ENCODE data around the gene TMEM175.
"Not testable (repeated sequence)": the region's sequence is repeated elsewhere in the genome, so short reads cannot be mapped to it uniquely, and the experiment has no call there.

TMEM175 gene

GRCh38 chr4:919004-919680, 13.1 kb upstream of the TMEM175 start:
- peaks cover 12% of the 10 kb centered on the region for H3K36me3 Mint-ChIP-seq
- peak overlapping the region; percentile 45 for H3K27ac Mint-ChIP-seq
- not testable (repeated sequence) for ATAC-seq; H3K9me3 Mint-ChIP-seq; DNase-seq (ENCODE audit: low spot score in 2 of 2); H3K4me3 Mint-ChIP-seq
- H3K4me1 Mint-ChIP-seq: peaks cover 70% of the 10 kb centered on the region

DNA sequence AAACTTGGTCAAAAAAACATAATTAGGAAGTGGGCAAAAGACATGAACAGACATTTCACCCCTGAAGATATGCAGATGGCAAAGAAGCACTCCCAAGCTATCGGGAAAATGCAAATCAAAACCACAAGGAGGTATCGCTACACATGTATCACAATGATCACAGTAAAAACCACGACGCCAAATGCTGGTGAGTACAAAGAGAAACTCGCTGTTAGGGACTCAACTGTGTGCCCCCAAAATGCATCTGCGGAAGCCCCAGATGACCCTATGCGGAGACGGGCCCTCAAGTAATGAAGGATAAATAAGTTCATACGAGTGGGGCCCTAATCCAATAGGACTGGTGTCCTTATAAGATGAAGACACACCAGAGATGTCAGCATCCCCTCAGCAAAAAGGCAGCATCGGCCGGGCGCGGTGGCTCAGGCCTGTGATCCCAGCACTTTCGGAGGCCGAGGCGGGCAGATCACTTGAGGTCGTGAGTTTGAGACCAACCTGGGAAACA, 10.4 kb upstream of the TMEM175 start:
- Mint-ChIP-seq H3K36me3 (peaks cover 17% of the 10 kb centered on the region), H3K4me3 (peak overlapping the region; percentile 48), H3K9me3 (peaks cover 2% of the 10 kb centered on the region), H3K4me1 (peaks cover 71% of the 10 kb centered on the region), H3K27ac (peak overlapping the region; percentile 84)
- DNase-seq (ENCODE audit: low spot score in 2 of 2): peak in 1 of 2 donors; percentile 53
- ATAC-seq: peak; percentile 65

DNA sequence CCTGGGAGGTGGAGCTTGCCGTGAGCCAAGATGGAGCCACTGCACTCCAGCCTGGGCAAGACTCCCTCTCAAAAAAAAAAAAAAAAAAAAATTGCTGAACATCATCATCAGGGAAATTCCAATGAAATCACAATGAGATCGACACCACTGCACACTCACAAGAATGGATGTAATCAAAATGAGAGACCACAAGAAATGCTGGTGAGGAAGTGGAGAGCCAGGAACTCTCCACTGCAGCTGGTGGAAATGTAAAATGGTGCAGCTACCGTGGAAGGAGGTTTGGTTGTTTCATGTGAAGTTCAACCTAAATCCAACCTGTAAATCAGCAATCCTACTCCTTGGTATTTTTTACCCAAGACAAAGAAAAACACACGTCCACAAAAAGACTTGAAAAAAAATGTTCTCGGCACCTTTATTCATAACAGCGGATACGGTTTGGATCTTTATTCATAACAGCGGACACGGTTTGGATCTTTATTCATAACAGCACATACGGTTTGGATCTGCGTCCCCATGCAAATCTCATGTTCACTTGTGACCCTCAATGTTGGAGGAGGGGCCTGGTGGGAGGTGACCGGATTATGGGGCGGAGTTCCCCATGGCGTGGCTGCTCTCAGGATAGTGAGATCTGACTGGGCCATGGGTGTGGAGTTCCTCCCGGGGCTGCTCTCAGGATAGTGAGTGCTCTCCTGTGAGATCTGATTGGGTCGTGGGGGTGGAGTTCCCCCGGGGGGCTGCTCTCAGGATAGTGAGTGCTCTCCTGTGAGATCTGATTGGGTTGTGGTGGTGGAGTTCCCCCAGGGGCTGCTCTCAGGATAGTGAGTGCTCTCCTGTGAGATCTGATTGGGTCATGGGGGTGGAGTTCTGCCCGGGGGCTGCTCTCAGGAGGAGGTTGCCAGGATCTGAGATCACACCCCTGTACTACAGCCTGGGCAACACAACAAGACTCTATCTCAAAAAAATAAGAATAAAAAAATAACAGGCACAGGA, 7.9 kb upstream of the TMEM175 start:
- DNase-seq (ENCODE audit: low spot score in 2 of 2) (peak in 1 of 2 donors; percentile 70), ATAC-seq (peak; percentile 83)
- peak overlapping the region; percentile 94 for H3K27ac Mint-ChIP-seq
- H3K9me3 Mint-ChIP-seq: no peaks in the 10 kb centered on the region
- peak overlapping the region; percentile 57 for H3K4me3 Mint-ChIP-seq
- H3K36me3 Mint-ChIP-seq: peaks cover 23% of the 10 kb centered on the region
- H3K4me1 Mint-ChIP-seq: peaks cover 69% of the 10 kb centered on the region

GRCh38 chr4:925171-925570, 7.1 kb upstream of the TMEM175 start:
- Mint-ChIP-seq H3K36me3 (peaks cover 25% of the 10 kb centered on the region), H3K4me1 (peaks cover 65% of the 10 kb centered on the region), H3K4me3 (peak overlapping the region; percentile 57), H3K9me3 (no peaks in the 10 kb centered on the region), H3K27ac (peak overlapping the region; percentile 94)
- DNase-seq (ENCODE audit: low spot score in 2 of 2) (no peak), ATAC-seq (no peak)

DNA sequence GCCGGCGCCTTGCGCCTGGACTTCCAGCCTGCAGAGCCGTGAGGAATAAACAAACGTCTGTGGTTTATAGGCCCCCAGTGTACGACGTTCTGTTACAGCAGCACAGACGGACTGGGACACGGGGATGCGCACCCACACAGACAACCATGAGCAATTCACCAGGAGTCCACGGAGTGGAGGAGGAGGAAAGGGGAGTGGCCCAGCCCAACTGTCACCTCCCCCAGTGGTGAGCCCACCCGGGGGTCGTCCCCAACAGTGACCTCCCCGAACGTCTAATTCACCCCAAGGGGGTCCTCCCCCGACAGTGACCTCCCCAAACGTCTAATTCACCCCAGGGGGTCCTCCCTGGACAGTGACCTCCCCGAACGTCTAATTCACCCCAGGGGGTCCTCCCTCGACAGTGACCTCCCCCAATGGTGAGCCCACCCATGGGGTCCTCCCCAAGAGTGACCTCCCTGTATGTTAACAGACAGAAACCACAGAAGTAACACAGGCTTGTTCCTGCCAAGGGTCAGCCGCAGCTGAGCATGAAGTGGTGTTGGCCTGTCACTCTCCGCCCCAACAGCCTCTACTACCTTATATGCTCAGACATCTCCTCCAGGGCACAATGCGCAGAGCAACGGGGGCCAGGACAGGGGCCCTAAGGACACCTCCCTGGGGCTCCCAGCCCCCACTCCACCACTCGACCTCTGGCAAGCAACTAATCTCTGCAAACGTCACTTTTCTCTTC, 6.3 kb upstream of the TMEM175 start:
- Mint-ChIP-seq H3K36me3 (peaks cover 28% of the 10 kb centered on the region), H3K9me3 (no peaks in the 10 kb centered on the region), H3K4me1 (peaks cover 70% of the 10 kb centered on the region), H3K4me3 (peak overlapping the region; percentile 17), H3K27ac (peak overlapping the region; percentile 94)
- DNase-seq (ENCODE audit: low spot score in 2 of 2): no peak
- ATAC-seq: no peak

GRCh38 chr4:926538-926937, 5.7 kb upstream of the TMEM175 start:
- Mint-ChIP-seq H3K36me3 (peaks cover 34% of the 10 kb centered on the region), H3K4me1 (peaks cover 70% of the 10 kb centered on the region), H3K9me3 (no peaks in the 10 kb centered on the region), H3K4me3 (peak overlapping the region; percentile 17), H3K27ac (peak overlapping the region; percentile 94)
- no peak for ATAC-seq
- DNase-seq (ENCODE audit: low spot score in 2 of 2): no peak

GRCh38 chr4:927566-927965, 4.7 kb upstream of the TMEM175 start:
- not testable (repeated sequence) for H3K4me3 Mint-ChIP-seq; DNase-seq (ENCODE audit: low spot score in 2 of 2); H3K9me3 Mint-ChIP-seq; ATAC-seq; H3K27ac Mint-ChIP-seq
- Mint-ChIP-seq H3K36me3 (peaks cover 38% of the 10 kb centered on the region), H3K4me1 (peaks cover 65% of the 10 kb centered on the region)

DNA sequence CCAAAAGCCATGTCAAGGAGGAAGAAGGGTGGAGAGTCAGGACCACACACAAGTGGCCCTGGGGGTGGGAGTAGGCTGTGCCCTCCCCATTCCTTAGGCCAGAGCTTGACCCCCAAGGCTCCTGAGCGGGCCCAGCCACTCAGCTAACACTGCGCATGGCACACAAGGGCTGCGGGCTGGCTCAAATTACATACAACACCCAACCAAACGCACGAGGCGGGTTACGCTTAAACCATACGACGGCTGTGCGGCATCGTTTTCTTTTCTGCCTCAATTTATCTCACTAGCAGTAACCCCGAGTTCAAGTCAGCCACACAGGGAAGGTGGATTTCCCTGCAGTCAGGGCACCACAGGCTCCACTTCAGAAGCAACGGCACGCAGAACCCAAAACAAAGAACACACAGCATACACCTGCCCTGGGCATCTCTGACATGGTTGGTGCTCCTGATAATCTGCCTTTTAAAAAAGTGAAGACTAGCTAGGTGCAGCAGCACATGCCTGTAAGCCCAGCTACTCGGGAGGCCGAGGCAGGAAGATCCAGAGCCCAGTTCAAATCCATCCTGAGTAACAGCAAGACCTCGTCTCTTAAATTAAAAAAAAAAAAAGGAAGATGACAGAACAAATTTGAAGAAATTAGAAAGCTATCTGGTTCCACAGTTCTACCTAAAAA, 3.0 kb upstream of the TMEM175 start:
- H3K4me1 Mint-ChIP-seq: peaks cover 63% of the 10 kb centered on the region
- ATAC-seq (no peak), DNase-seq (ENCODE audit: low spot score in 2 of 2) (no peak)
- peak overlapping the region; percentile 22 for H3K4me3 Mint-ChIP-seq
- peaks cover 41% of the 10 kb centered on the region for H3K36me3 Mint-ChIP-seq
- H3K27ac Mint-ChIP-seq: no peak overlapping the region
- no peaks in the 10 kb centered on the region for H3K9me3 Mint-ChIP-seq

- Mint-ChIP-seq H3K4me3 (peak overlapping the region; percentile 94), H3K27ac (peak overlapping the region; percentile 96), H3K9me3 (no peaks in the 10 kb centered on the region), H3K36me3 (peaks cover 41% of the 10 kb centered on the region), H3K4me1 (peaks cover 60% of the 10 kb centered on the region)
- ATAC-seq (no peak), DNase-seq (ENCODE audit: low spot score in 2 of 2) (peak in 1 of 2 donors; percentile 61)
Measured at GRCh38 chr4:930028-930551, 2.2 kb upstream of the TMEM175 start.

DNA sequence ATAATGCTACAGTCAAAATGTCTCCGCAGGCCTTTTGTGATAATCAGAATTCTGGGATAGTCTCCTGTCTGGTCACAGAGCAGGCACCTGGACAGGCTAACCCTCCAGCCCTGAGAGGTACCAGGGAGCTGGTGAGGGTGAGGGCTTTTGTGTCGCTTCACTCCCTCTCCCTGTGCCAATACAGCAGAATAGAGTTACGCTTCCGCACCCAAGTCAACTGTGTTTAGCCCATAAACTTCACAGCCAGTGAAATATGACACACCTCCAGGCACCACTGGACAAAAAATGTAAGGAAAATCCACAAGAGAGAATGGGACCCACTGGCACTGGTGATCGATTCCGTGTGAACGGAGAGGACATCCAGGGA, 1.4 kb upstream of the TMEM175 start:
- Mint-ChIP-seq H3K4me3 (peak overlapping the region; percentile 94), H3K36me3 (peaks cover 41% of the 10 kb centered on the region), H3K27ac (peak overlapping the region; percentile 96), H3K4me1 (peaks cover 54% of the 10 kb centered on the region), H3K9me3 (no peaks in the 10 kb centered on the region)
- ATAC-seq (peak; percentile 14), DNase-seq (ENCODE audit: low spot score in 2 of 2) (peak in 1 of 2 donors; percentile 62)

- Mint-ChIP-seq H3K36me3 (peaks cover 36% of the 10 kb centered on the region), H3K4me1 (peaks cover 54% of the 10 kb centered on the region), H3K4me3 (peak overlapping the region; percentile 94), H3K9me3 (no peaks in the 10 kb centered on the region), H3K27ac (peak overlapping the region; percentile 96)
- ATAC-seq (peak; percentile 3), DNase-seq (ENCODE audit: low spot score in 2 of 2) (peak in 1 of 2 donors; percentile 57)
Measured at GRCh38 chr4:931194-931959, 883 bp upstream of the TMEM175 start.

- Mint-ChIP-seq H3K36me3 (peaks cover 36% of the 10 kb centered on the region), H3K27ac (peak overlapping the region; percentile 96), H3K4me1 (peaks cover 54% of the 10 kb centered on the region), H3K4me3 (peak overlapping the region; percentile 94), H3K9me3 (no peaks in the 10 kb centered on the region)
- DNase-seq (ENCODE audit: low spot score in 2 of 2) (no peak), ATAC-seq (peak; percentile 2)
Measured at GRCh38 chr4:932713-933070, 432 bp downstream of the TMEM175 start.

- H3K4me1 Mint-ChIP-seq: peaks cover 11% of the 10 kb centered on the region
- not testable (repeated sequence) for H3K9me3 Mint-ChIP-seq; ATAC-seq; DNase-seq (ENCODE audit: low spot score in 2 of 2); H3K27ac Mint-ChIP-seq; H3K36me3 Mint-ChIP-seq; H3K4me3 Mint-ChIP-seq
Measured at GRCh38 chr4:939508-939907, 7.2 kb downstream of the TMEM175 start.

Measured in stimulated activated effector memory CD8-positive, alpha-beta T cell treated with anti-CD3 and anti-CD28 coated beads, Interleukin-12 subunit alpha, Interleukin-12 subunit beta, amount 100 ng/mL, for 72 hours (primary cell).